ENCODE measurements around the gene TBC1D5. TPM values are rescaled to one million over a fixed set of nuclear protein-coding genes. Genes with fewer than 3 reads are reported as not detected.

TBC1D5 gene
- total RNA-seq, 1 experiment from 2014 or later, result 33.9 TPM

- H3K27ac ChIP-seq (ENCODE audit: low read depth, low read length), result no peak overlapping the region
- ChIA-PET POLR2A (no interaction called here), CTCF (no interaction called here), RAD21 (ENCODE audit: low non-redundant PET in 1 of 2, low total read pairs in 2 of 2, uncharacterized antibody in 2 of 2, unreplicated experiment in 2 of 2) (no interaction called here)
- DNase-seq (ENCODE audit: low read depth, low spot score), result no peak
- H3K36me3 ChIP-seq (ENCODE audit: control insufficient read depth in 1 of 2, insufficient read depth in 2 of 2, low read length in 2 of 2), result no peaks in the 10 kb centered on the region
- H3K27me3 ChIP-seq (ENCODE audit: insufficient read depth, low read length), result no peaks in the 10 kb centered on the region
- intact Hi-C loops (cut with micrococcal nuclease), result no loop called here
- BruUV-seq (replicated peaks), result no TSS peak
- no peaks in the 10 kb centered on the region for H4K20me1 ChIP-seq (ENCODE audit: insufficient read depth)
- H3K9ac ChIP-seq (ENCODE audit: low read length), result no peak overlapping the region
- no peaks in the 10 kb centered on the region for H3K9me2 ChIP-seq (ENCODE audit: insufficient read depth)
- H3K4me2 ChIP-seq (ENCODE audit: low read length), result no peak overlapping the region
- peaks cover 8 to 24% of the 10 kb centered on the region in 2 experiments for H3K4me1 ChIP-seq (ENCODE audit: control insufficient read depth in 1 of 2, insufficient read depth in 2 of 2, low read length in 2 of 2)
- ATAC-seq, result no peak
- H2AFZ ChIP-seq (ENCODE audit: low read depth, low read length, poor library complexity, severe bottlenecking), result no peak overlapping the region
- H3K4me3 ChIP-seq (replicated peaks in 1 of 2; ENCODE audit: low read depth in 1 of 2, low read length in 2 of 2), result no peak overlapping the region
- no peaks in the 10 kb centered on the region for H3K9me3 ChIP-seq (ENCODE audit: control insufficient read depth in 1 of 2, insufficient read depth in 1 of 2, low read depth in 1 of 2, low read length in 2 of 2)
- no peak for TF ChIP-seq EZH2phosphoT487 (IDR thresholded peaks at IDR 0.05; ENCODE audit: borderline replicate concordance)
- TF ChIP-seq POLR2AphosphoS5 (IDR thresholded peaks at IDR 0.05; ENCODE audit: low read depth, low read length), result no peak
- TF ChIP-seq SP1 (IDR thresholded peaks at IDR 0.05; ENCODE audit: low read depth), result no peak
- no peaks in the 10 kb centered on the region for H3K79me2 ChIP-seq (ENCODE audit: insufficient read depth, low read length)
Measured at GRCh38 chr3:17501745-17502144, 240.7 kb downstream of the TBC1D5 start.

GRCh38 chr3:17500618-17501017 is 241.8 kb downstream of the TBC1D5 start:
- H3K9me2 ChIP-seq (ENCODE audit: insufficient read depth), result no peaks in the 10 kb centered on the region
- ChIA-PET RAD21 (ENCODE audit: low non-redundant PET in 1 of 2, low total read pairs in 2 of 2, uncharacterized antibody in 2 of 2, unreplicated experiment in 2 of 2) (no interaction called here), POLR2A (no interaction called here), CTCF (no interaction called here)
- H3K4me3 ChIP-seq (replicated peaks in 1 of 2; ENCODE audit: low read depth in 1 of 2, low read length in 2 of 2), result no peak overlapping the region
- no TSS peak for BruUV-seq (replicated peaks)
- H3K4me2 ChIP-seq (ENCODE audit: low read length), result peak overlapping the region; percentile 44
- H2AFZ ChIP-seq (ENCODE audit: low read depth, low read length, poor library complexity, severe bottlenecking), result no peak overlapping the region
- TF ChIP-seq EZH2phosphoT487 (IDR thresholded peaks at IDR 0.05; ENCODE audit: borderline replicate concordance), result no peak
- TF ChIP-seq POLR2AphosphoS5 (IDR thresholded peaks at IDR 0.05; ENCODE audit: low read depth, low read length), result no peak
- no peak for TF ChIP-seq ELF1 (IDR thresholded peaks at IDR 0.05; ENCODE audit: borderline replicate concordance, low read depth)
- no peak for TF ChIP-seq SRF (IDR thresholded peaks at IDR 0.05; ENCODE audit: low read depth)
- TF ChIP-seq YY1 (IDR thresholded peaks at IDR 0.05; ENCODE audit: extremely low read depth, insufficient replicate concordance, low read depth, low read length), result no peak
- TF ChIP-seq ZFX (IDR thresholded peaks at IDR 0.05), result no peak
- peak; percentile 35; the same call in 1 of the 2 replicates for TF ChIP-seq FOSL1 (IDR thresholded peaks at IDR 0.05; ENCODE audit: low read depth)
- no peak for TF ChIP-seq REST (IDR thresholded peaks at IDR 0.05; ENCODE audit: low read depth)
- no peak for TF ChIP-seq POLR2A (IDR thresholded peaks at IDR 0.05; ENCODE audit: borderline replicate concordance, extremely low read depth, insufficient read depth, insufficient read length)
- no peak for TF ChIP-seq EZH2 (IDR thresholded peaks at IDR 0.05)
- TF ChIP-seq TCF7L2 (IDR thresholded peaks at IDR 0.05; ENCODE audit: borderline replicate concordance, extremely low read depth, insufficient read depth, insufficient read length), result no peak
- TF ChIP-seq SP1 (IDR thresholded peaks at IDR 0.05; ENCODE audit: low read depth), result no peak
- no peak for TF ChIP-seq CBX3 (IDR thresholded peaks at IDR 0.05; ENCODE audit: low read depth)
- TF ChIP-seq JUND (IDR thresholded peaks at IDR 0.05), result peak; percentile 30; the same call in 1 of the 2 replicates
- peak; percentile 23 for DNase-seq (ENCODE audit: low read depth, low spot score)
- H4K20me1 ChIP-seq (ENCODE audit: insufficient read depth), result no peaks in the 10 kb centered on the region
- no peaks in the 10 kb centered on the region for H3K27me3 ChIP-seq (ENCODE audit: insufficient read depth, low read length)
- H3K9ac ChIP-seq (ENCODE audit: low read length), result no peak overlapping the region
- intact Hi-C loops (cut with micrococcal nuclease), result no loop called here
- H3K9me3 ChIP-seq (ENCODE audit: control insufficient read depth in 1 of 2, insufficient read depth in 1 of 2, low read depth in 1 of 2, low read length in 2 of 2), result no peaks in the 10 kb centered on the region
- peaks cover 8 to 16% of the 10 kb centered on the region in 2 experiments for H3K4me1 ChIP-seq (ENCODE audit: control insufficient read depth in 1 of 2, insufficient read depth in 2 of 2, low read length in 2 of 2)
- no peak overlapping the region; the same call in 1 of the 2 replicates for H3K27ac ChIP-seq (ENCODE audit: low read depth, low read length)
- H3K36me3 ChIP-seq (ENCODE audit: control insufficient read depth in 1 of 2, insufficient read depth in 2 of 2, low read length in 2 of 2), result no peaks in the 10 kb centered on the region
- H3K79me2 ChIP-seq (ENCODE audit: insufficient read depth, low read length), result no peaks in the 10 kb centered on the region
- 0 out of 2 replicates have a peak, but pooled peaks have one; percentile 14 for ATAC-seq

Data from HCT116 (cell line).